Measurements from ENCODE around the gene NTNG2.
"Not testable (repeated sequence)": the region's sequence is repeated elsewhere in the genome, so short reads cannot be mapped to it uniquely, and the experiment has no call there.

Gene NTNG2, protein sequence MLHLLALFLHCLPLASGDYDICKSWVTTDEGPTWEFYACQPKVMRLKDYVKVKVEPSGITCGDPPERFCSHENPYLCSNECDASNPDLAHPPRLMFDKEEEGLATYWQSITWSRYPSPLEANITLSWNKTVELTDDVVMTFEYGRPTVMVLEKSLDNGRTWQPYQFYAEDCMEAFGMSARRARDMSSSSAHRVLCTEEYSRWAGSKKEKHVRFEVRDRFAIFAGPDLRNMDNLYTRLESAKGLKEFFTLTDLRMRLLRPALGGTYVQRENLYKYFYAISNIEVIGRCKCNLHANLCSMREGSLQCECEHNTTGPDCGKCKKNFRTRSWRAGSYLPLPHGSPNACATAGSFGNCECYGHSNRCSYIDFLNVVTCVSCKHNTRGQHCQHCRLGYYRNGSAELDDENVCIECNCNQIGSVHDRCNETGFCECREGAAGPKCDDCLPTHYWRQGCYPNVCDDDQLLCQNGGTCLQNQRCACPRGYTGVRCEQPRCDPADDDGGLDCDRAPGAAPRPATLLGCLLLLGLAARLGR

DNA sequence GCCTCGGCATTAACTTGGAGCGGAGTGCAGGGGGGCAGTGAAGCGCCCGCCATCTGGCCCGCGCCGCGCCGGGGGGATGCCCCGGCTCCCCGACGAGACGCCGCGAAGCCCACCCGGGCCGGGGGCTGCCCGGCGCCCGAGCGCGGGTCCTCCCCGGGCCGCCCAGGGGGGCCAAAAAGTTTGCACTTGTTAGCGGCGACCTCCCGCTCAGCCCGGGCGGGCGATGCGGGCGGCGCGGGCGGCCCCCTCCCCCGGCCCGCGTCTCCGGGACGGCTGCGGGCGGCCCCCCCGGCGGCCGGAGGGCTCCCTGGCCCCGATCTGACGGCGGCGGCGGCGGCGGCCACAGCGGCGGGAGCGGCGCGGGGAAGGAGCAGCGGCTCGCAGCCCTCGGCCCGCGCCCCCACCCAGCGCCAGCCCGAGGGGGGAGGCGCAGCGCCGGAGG, at the start of gene NTNG2:
Gene NTNG2, plus strand, starts transcription at position 316 of the 442 bp plus-strand sequence. CDS start 4,774 bp downstream, outside the sequence.
- no peak for DNase-seq (ENCODE audit: low spot score)

DNA sequence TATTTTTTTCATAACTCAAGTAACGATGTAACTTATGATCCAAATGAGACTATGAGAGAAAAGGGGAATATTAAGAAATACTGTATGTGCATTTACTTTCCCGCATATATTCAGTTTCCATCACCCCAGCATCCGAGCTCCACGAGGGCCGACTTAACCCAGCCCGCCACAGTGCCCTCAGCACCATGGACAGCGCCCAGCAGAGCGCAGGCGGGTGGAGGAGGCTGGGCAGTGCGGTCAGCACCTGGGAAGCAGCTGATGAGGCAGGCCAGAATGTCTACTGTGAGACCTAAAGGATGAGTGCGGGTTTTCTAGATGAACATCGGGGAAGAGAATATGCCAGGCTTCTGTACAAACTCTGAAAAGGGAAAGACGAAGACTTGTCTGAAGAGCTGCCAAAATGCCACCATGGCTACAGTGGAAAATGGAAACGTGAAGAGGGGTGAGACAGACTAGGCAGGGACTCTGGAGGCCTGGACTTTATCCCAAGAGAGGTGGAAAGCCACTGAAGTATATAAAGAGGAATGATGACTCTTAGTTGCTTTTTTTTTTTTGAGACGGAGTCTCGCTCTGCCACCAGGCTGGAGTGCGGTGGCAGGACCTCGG, 47.7 kb upstream of the NTNG2 start:
- DNase-seq (ENCODE audit: low spot score), result peak; percentile 3

DNA sequence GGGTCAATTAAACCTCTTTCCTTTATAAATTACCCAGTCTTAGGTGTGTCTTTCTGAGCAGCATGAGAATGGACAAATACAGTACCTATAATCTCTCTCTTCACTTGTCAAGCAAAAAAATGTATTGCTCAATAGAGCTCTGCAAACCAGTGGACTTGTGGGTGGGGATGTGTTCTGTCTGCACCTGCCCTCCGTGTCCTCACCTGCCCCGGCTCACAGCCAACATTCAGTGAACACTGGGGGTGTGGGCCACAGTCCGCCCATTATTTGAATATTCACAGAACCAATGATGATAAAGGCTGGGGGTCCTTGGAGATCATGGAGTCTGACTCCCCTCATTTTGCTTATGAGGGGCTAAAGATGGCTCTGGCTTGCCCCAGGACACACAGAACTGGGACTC, 45.3 kb upstream of the NTNG2 start:
- DNase-seq (ENCODE audit: low spot score), result no peak

DNA sequence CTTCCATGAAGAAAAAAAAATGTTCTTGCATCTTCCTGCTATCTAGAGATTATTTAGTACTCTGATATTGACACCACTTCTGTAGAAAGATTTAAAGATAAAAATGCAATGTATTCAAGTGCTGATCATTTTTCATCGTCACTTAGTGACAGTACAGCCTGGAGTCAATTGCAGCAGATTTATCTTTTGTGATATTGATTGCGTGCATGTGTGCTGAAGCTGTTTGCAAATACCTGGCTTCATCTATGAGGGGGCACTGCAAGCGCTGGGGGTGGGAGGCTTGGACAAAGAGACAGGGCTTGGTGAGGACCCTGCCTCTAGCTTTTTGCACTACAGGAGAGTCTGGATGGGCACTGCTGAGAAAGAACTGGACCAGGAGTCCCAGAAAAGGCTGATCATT, 44.2 kb upstream of the NTNG2 start:
- DNase-seq (ENCODE audit: low spot score), result no peak

DNA sequence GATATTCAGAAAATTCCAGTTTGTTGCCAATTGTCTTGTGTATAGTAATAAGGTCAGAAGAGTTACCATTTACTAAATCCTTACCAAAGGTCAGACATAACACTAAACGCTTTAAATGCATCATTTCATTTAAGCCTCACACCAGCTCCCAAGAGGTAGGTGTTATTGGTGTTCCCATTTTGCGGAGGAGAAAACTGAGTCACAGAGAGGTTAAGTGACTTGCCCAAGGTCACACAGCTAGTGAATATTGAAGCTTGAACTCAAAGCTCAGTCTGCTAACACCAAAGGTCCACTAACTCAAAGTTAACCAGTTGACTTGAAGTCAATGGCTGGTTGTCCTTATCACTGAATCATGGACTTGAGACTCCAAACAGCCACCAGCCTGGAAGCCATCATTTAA, 40.8 kb upstream of the NTNG2 start:
- no peak for DNase-seq (ENCODE audit: low spot score)

DNA sequence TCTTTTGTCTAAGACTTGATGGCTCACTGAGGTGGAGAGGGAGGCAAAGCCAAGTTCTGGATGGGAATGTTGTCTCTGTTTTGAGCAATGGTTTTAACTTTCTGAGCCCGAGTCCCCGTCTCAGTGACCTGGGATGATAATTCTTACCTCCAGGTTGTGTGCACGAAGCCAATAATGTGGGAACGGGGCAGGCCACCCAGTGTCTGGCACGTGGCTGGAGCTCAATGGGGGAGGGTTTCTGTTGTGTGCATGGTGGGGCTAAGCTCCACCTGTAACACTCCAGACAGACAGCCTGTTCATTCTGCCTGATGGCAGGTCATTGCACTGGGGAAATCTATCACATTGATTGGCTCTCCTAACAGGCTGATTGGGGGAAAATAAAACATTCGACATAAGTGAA, 37.1 kb upstream of the NTNG2 start:
- DNase-seq (ENCODE audit: low spot score), result no peak

DNA sequence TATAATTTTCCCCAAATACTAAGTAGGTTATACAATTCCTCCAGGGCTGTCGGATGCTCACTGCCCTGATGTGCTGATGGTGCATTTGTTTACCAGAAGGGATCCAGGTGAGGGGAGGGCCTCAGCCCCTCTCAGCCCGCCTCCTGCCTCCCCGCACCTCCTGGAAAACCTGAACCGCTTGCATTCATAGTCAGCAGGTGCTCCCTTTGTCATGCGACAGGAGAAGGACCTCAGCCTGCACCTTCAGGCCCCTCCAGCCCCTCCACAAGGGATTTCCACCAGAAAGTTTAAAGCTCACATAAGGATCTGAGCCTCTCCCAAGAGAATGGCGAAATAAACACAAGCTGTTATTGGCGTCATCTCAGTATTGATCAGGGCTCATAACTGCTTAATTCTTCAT, 36.5 kb upstream of the NTNG2 start:
- no peak for DNase-seq (ENCODE audit: low spot score)

DNA sequence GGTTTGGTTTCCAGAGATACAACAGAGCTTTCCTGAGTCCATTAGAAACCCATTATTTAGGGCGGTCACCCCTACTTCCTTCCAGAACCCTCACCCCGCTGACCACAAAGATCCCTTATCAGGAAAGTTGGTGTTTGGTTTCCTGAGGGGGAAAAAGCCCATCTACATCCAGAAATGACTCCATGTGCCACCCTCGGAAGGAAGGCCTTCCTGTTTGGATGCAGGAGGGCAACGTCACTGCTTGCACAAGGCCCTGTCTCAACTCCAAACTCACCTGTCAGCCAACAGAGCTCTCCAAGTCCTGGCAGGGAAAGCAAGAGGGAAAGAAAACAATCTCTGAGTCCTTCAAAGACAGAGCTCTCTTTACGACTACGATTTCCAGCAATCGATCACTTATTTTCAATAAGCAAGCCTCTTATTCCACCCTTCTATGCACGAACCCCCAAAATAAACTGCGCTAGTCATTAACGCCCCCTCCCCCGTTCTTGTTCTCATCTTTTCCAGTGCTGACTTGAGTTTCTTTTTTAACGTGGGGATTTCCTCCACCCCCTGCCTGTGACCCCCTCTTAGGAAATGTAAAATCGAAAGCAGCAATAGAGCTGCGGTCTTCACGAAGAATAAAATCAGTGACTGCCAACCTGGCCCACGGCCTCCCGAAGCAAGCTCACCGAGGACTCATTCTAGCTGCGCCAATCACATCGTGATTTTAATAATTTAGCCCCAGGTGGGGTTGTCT, 35.7 kb upstream of the NTNG2 start:
- DNase-seq (ENCODE audit: low spot score), result no peak

DNA sequence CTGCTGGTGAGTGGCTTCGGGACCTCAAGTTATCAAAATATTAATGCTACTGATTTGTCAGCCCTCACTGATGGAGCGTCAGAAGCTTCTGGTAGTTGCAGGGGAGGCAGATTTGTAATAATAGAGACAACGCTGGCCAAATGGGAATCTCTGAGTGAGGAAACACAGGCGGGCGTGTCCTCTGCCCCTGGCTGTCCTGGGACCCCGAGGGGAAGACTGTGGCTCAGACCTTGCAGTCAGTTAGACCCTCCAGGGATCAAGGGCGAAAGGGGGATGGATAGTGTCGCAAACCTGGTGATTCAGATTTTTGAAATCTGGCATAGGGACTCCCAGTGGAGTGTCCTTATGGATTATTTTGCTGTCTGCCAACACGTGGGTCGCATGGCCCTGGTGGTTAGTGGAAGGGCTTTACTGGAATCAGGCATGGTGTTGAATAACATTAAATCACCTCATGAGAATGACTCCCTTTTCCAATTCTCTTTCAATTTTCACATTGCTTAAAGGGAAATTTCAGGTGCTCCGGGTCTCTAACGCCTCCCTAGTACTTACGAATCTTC, 35.1 kb upstream of the NTNG2 start:
- no peak for DNase-seq (ENCODE audit: low spot score)

DNA sequence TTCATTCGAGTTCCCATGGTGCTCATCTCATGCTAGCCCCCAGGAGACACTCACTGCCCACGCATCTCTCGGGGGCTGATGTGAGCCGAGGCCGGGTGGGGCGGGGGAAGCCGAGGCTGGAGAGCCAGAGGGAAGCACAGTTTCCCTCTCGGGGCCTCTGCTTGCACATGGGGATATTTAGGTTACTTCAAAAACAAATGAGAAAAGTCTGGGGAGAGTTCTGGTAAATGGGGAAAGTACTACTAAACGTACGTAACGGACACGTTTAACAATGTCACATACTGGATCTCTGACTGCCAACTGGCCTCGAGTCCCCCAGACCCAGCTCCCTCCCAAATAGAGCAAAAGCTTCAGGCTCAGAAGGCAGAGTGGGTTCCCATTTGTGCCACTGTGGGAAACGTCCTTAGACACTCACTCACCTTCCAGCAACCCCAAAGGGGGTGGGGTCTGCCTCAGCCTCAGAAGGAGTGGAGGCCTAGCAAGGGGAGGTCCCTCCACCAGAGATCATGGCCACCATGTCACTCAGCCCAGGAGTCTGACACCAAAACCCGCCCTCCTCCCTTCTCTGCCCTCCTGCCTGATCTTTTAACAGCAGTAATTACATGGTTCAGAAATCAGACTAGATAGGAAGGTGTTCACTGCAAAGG, 33.8 kb upstream of the NTNG2 start:
- no peak for DNase-seq (ENCODE audit: low spot score)

DNA sequence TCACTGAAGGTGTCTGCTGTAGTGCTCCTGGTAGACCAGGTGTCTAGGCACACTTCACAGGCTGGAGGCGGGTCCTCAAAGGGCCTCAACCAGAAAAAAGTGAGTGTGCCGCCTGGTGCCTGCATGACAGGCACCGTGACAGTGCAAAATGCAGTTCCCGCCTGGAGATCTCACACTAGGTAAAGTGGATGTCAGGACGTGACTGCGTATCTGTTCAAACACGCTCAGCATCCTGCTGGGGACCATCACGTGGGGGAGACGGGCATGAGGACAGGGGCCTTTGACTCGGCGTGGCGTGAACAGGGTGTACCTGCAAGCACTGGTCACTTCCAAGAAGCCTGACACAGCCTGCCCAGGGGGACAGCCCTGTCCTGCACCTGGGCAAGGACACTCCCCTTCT, 32.3 kb upstream of the NTNG2 start:
- DNase-seq (ENCODE audit: low spot score), result no peak

DNA sequence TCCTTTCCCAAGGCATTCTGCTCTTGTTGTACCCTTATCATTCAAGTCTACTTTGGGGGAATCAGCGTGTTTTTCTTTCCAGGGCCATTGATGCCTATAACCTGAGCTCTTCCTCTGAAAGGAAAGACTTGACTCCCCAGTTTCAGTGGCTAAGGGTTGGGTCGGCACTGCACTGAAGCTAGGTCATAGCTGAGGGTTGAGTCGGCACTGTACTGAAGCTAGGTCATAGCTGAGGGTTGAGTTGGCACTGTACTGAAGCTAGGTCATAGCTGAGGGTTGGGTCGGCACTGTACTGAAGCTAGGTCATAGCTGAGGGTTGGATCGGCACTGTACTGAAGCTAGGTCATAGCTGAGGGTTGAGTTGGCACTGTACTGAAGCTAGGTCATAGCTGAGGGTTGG, 27.8 kb upstream of the NTNG2 start:
- not testable (repeated sequence) for DNase-seq (ENCODE audit: low spot score)

DNA sequence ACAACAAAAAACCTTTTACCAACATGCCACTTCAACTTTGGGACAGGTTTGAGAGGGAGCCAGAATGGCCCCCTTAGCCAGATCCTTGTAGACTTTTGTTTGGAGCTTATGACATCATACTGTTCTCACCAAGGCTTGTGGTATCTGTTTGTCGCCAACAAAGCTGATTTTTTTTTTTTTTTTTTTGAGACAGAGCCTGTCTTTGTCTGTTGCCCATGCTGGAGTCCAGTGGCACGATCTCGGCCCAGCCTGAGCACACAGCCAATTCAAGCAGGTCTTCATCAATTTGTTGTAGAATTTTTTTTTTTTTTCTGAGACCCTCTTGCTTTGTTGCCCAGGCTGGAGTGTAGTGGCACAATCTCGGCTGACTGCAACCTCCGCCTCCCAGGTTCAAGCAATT, 26.4 kb upstream of the NTNG2 start:
- no peak for DNase-seq (ENCODE audit: low spot score)

DNA sequence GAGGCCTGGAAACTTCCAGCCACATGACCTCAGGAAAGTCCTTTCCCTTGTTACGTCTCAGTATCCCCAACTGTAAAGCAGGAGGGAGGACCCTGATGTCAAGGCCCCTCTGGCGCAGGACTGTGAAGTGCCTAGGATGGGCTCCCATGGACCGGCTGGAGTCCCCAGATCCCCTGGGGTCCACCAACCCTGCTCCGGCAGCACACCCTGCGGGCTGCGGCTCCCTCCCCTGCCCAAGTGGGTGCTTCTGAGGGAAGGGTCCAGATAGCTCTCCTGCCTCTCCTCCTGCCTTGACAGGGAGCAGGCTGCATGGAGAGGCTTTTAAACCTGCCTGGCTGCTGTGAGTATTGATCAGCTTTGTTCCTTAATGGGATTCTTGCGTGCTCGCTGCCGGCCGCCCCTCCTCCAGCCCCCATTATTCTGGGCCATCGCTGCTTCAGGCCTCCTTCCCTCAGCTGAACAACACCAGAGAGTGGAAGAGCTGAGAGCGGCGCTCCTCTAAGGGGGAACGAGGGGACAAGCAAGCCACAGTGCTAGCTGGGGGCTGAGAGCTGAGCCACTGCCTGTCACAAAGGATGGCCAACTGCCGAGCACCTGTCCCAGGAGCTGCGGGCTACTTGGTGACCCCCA, 25.6 kb upstream of the NTNG2 start:
- DNase-seq (ENCODE audit: low spot score), result no peak

DNA sequence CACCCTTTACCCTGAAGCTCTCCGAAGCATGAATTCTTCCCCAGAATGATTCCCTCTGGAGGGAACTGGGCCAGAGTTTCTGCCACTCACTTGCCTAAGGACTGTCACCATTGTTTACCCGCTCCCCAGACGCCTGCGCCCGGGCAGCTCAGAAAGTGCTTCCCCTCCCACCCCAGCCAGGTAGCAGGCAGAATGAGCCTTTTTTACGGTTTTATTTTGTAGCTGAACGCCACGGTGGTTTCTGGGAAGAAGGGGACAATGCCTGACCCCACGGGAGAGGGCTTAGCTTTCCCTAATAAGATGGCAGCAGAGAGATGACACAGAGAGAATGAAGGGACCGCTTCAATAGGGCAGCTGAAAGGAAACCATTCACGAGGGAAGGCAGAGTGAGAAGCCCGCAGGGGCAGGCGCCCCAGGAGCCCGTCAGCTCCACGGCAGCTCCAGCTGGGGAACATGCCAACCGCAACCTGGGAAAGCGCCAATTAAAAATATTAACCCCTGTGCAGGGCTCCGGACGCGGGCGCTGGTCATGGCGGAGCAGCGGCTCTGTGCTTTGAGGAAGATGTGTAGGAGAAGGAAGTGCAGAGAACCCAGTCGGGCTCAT, 20.4 kb upstream of the NTNG2 start:
- DNase-seq (ENCODE audit: low spot score), result no peak

DNA sequence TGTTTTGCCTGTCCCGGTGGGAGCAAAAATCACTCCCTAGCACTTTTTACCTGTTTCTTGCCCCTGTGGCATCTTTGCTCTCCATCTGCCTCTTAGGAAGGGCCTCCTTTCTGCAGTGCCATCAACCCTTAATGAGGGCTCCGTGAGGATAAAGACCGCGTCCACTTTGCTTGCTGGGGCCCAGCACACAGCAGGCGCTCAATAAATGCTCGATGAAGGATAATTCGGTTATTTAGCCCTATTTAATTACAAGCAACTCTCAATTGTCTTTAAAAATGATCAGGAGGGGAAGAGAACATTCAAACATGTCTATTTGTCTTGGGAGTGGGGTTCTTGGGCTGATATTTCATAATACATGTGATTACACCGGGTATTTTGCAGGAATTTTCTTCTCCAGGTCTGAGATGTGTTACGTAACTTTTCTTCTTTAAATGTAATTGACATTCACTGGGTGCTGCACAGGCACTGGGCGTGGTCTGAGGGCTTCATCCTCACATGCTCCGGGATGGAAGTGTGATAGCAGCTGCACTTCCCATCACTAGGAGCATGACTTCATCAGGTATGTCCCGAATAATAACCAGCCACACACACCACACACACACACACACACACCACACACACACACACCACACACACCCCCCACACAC, 19.8 kb upstream of the NTNG2 start:
- no peak for DNase-seq (ENCODE audit: low spot score)

DNA sequence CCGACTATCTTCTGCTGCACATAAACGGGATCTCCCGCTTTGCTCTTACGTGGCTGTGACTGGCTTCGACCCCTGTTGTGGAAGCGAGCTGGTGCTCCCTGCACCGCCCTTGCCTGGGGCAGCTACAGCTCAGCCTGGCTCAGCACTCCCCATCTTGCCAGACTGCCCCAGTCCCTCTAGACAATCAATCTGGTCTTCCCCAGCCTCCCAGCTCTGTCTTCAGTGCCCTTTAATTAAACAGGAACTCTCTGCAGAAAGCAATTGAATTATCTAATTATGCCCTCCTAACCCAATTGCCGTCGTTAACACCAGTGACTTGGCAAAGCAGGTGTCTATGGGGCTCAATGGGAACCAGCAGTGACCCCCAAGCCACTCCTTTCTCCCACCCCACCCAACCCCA, 18.9 kb upstream of the NTNG2 start:
- no peak for DNase-seq (ENCODE audit: low spot score)

DNA sequence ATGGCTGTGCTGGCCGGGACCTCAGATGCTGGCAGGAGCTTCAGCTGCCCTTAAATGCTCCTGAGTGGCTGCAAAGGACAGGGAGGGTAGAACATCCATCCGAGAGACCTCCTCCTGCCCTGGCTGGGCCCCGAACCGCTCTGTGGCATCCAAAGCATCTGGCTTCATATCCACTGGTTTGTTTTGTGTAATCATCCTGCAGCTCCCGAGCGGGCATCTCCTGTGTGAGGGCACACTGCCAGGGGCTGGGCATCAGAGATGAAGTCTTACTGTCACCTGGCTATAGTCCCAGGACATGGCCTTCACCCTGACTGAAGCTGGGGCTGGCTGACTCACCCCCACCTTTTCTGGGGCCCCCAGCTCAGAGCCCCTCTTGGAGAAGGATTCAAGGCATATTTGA, 18.5 kb upstream of the NTNG2 start:
- DNase-seq (ENCODE audit: low spot score), result no peak

DNA sequence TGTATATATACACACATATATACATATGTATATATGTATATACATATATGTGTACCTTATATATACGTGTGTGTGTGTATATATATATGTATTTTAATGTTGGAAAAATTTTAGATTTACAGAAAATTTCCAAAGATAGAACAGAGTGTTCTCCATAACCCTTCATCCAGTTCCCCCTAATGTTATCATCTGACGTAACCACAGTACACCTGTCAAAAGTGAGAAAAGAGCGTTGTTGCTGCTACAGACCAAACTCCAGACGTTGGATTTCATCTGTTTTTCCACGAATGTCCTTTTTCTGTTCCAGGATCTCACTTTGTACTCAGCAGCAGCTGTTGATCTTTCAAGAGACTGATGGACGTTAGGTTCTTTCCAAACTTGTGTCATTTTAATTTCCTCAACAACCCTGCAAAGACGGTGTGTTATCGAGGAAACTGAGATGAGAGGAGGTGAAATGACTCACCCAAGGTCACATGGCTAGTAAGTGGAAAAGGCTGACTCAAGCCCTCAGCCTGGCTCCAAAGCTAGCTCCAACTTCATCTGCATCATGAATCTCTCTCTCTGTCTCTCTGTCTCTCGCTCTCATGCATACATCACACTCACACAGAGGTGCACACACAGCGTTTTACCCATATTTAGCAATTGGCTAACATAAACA, 17.0 kb upstream of the NTNG2 start:
- no peak for DNase-seq (ENCODE audit: low spot score)

DNA sequence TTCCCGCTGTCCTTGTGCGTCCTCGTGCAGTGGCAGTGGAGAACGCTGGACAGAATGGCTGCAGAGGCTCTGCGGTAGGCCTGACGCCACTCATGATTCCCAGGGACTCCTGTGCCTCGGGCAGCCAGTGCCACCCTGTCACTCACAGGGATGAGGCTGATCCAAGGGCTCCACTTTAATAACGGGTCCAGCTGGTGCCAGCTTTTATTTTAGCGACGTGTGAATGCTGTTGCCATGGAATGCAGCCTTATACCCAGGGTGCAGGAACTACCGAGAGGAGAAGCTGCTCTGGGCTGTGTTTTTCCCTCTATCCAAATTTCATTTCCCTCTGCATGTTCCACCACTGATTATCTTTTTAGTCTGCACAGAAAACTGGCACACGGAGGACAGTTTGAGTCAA, 15.8 kb upstream of the NTNG2 start:
- no peak for DNase-seq (ENCODE audit: low spot score)
